OCI-LY1 (cell line): ENCODE data around the gene RBMS3.

Experiments
- H2AFZ ChIP-seq: fragments of 200-600 bp; sonication (generic), shearing (Covaris generic); 2 replicates; pipeline ENCODE4 v1.6.0; 2014; ENCODE audit warnings: antibody characterized with exemption, mild to moderate bottlenecking, low read length
- H3F3A ChIP-seq: fragments of 200-600 bp; sonication (generic), shearing (Covaris generic); 2 replicates; pipeline ENCODE4 v1.6.0; 2014; ENCODE audit warnings: mild to moderate bottlenecking, antibody characterized with exemption, low read length, moderate library complexity; ENCODE audit not compliant: insufficient read depth
- H3K27ac ChIP-seq: fragments of 200-600 bp; sonication (generic); 2 replicates; pipeline ENCODE4 v1.5.1; 2014; ENCODE audit warnings: low read length, mixed run types, mild to moderate bottlenecking, low read depth; ENCODE audit not compliant: poor library complexity, severe bottlenecking
- H3K27me3 ChIP-seq: fragments of 200-600 bp; sonication (generic); 2 replicates; pipeline ENCODE4 v1.6.0; 2014; ENCODE audit warnings: antibody characterized with exemption, mild to moderate bottlenecking, low read length, moderate library complexity; ENCODE audit not compliant: insufficient read depth
- H3K36me3 ChIP-seq: fragments of 200-600 bp; sonication (generic); 2 replicates; pipeline ENCODE4 v1.6.1; 2014; ENCODE audit warnings: mild to moderate bottlenecking, antibody characterized with exemption, low read length, moderate library complexity, mixed read lengths; ENCODE audit not compliant: insufficient read depth
- H3K4me1 ChIP-seq: fragments of 200-600 bp; sonication (generic); 2 replicates; pipeline ENCODE4 v1.5.1; 2014; ENCODE audit warnings: mild to moderate bottlenecking, low read length, moderate library complexity; ENCODE audit not compliant: insufficient read depth, severe bottlenecking
- H3K4me2 ChIP-seq: fragments of 200-600 bp; sonication (generic), shearing (Covaris generic); 2 replicates; pipeline ENCODE4 v1.6.1; 2014; ENCODE audit warnings: low read length
- H3K4me3 ChIP-seq: fragments of 200-600 bp; sonication (generic); 2 replicates; pipeline ENCODE4 v1.5.1; 2014; ENCODE audit warnings: low read length, low read depth, mild to moderate bottlenecking, mixed read lengths; ENCODE audit not compliant: poor library complexity, severe bottlenecking
- H3K79me2 ChIP-seq: fragments of 200-600 bp; shearing (Covaris generic); 2 replicates; pipeline ENCODE4 v1.6.1; 2016; ENCODE audit warnings: mixed run types, low read length, mixed read lengths; ENCODE audit not compliant: insufficient read depth
- H3K9ac ChIP-seq: fragments of 200-600 bp; sonication (generic), shearing (Covaris generic); 2 replicates; pipeline ENCODE4 v1.6.1; 2014; ENCODE audit warnings: mild to moderate bottlenecking, low read length, mixed read lengths
- H3K9me2 ChIP-seq: fragments of 200-600 bp; sonication (generic), shearing (Covaris generic); 2 replicates; pipeline ENCODE4 v1.6.1; 2014; ENCODE audit warnings: low read depth, mild to moderate bottlenecking, low read length, mixed read lengths
- H3K9me3 ChIP-seq: fragments of 200-600 bp; shearing (Covaris generic); 2 replicates; pipeline ENCODE4 v1.6.1; 2014; ENCODE audit warnings: low read length, mixed read lengths
- H4K20me1 ChIP-seq: fragments of 200-600 bp; sonication (generic), shearing (Covaris generic); 2 replicates; pipeline ENCODE4 v1.6.0; 2016; ENCODE audit warnings: mild to moderate bottlenecking, low read length; ENCODE audit not compliant: insufficient read depth
- EZH2 ChIP-seq: fragments of 200-600 bp; sonication (generic), shearing (Covaris generic); IDR thresholded peaks from 2 replicates; pipeline ENCODE4 v1.8.0; 2017; ENCODE audit warnings: borderline replicate concordance, mixed run types, mild to moderate bottlenecking, antibody characterized with exemption, low read length, moderate library complexity, mixed read lengths
- TF ChIP-seq, protein P1 (sequence below): fragments of 200-600 bp; sonication (generic), shearing (Covaris generic); IDR thresholded peaks from 2 replicates; pipeline ENCODE4 v1.5.1; 2017; ENCODE audit warnings: mild to moderate bottlenecking, antibody characterized with exemption, low read length, moderate library complexity, mixed read lengths

RBMS3 gene

DNA sequence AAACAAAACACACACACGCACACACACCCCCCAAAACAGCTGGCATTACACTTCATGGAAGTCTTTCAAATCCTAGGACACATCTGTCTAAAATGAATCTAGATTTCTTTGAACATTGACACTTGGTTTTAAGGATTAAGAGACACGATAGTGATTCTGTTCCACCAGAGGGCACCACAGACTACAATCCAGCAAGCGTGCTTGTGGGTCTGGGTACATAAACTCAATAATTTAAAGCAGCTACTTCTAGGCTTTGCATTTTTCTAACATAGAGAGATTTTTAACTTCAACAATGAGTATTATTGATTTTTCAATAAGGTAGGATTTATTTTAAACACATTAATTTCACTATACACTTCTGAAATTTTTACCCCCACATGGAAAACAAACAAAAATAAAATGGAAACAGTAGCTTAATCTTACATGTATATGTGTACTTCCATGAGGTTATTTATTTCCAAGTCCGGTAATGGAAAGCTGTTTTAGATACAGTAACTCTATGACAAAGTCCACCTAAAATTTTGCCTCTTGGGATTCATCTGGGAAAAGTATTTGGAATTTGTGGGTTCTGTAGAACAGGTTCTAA lies 761.5 kb downstream of the RBMS3 start:
- Histone ChIP-seq H3K79me2 (no peaks in the 10 kb centered on the region), H3K4me3 (no peak overlapping the region), H3K4me1 (no peaks in the 10 kb centered on the region), H3K9me2 (no peaks in the 10 kb centered on the region), H4K20me1 (no peaks in the 10 kb centered on the region), H3K4me2 (no peak overlapping the region), H3K27me3 (no peaks in the 10 kb centered on the region; the same call in 1 of the 2 replicates), H3K36me3 (no peaks in the 10 kb centered on the region), H3K27ac (no peak overlapping the region), H3K9ac (no peak overlapping the region), H2AFZ (no peak overlapping the region), H3K9me3 (no peaks in the 10 kb centered on the region), H3F3A (no peaks in the 10 kb centered on the region)
- no peak for TF ChIP-seq EZH2
- TF ChIP-seq, protein P1, sequence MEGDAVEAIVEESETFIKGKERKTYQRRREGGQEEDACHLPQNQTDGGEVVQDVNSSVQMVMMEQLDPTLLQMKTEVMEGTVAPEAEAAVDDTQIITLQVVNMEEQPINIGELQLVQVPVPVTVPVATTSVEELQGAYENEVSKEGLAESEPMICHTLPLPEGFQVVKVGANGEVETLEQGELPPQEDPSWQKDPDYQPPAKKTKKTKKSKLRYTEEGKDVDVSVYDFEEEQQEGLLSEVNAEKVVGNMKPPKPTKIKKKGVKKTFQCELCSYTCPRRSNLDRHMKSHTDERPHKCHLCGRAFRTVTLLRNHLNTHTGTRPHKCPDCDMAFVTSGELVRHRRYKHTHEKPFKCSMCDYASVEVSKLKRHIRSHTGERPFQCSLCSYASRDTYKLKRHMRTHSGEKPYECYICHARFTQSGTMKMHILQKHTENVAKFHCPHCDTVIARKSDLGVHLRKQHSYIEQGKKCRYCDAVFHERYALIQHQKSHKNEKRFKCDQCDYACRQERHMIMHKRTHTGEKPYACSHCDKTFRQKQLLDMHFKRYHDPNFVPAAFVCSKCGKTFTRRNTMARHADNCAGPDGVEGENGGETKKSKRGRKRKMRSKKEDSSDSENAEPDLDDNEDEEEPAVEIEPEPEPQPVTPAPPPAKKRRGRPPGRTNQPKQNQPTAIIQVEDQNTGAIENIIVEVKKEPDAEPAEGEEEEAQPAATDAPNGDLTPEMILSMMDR, result peak; percentile 78

DNA sequence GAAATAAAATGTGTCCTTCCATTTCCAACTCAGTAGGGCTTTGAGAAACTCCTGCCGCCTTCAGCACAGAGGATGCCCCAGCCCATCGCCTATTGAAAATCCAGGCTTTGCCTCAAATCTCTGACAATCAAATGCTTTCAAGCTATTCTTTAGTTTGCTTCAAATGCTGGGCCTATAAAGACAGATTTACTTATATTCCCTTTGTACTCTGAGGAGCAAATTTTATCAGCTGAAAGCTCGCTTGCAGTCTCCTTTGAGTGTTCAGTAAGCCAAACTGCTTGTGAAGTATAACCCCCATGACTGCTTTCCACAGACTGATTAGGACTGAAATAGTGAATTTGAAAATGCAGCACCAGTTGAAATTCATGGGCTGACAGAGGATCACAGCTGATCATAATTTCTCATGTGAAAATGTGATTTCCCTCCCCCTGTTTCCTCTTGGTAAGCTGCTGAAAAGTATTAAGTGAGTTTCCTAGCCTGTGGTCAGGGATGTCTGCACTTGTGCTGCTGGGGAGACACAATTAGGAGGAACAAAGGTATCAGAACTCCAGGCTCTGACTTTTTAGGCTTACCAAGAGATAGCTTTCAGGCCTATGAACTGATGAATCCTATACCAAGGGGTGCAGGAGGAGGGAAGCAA lies 762.2 kb downstream of the RBMS3 start:
- no peaks in the 10 kb centered on the region for H3K36me3 ChIP-seq

DNA sequence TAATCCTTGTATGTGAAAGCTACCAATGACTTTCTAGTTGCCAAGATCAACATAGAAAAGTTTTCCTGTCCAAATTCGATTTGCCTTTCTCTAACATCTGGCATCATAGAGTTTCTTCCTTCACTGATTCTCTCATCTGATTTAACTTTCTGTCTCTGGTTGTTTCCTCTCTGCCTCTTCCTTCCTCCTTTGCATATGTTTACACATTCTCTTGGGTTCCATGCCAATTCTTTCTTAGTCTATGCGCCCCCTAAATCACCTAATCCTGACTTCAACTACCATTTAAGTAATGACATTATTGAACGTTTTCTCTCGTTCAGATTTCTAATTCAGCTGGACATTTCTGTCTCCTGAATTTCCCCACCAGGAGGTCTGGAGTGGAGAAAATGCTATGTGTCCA lies 763.6 kb downstream of the RBMS3 start:
- H3F3A ChIP-seq, result no peaks in the 10 kb centered on the region
- H4K20me1 ChIP-seq, result no peaks in the 10 kb centered on the region
- no peak overlapping the region for H3K27ac ChIP-seq
- no peaks in the 10 kb centered on the region for H3K4me1 ChIP-seq
- H3K9ac ChIP-seq, result no peak overlapping the region
- H3K27me3 ChIP-seq, result no peaks in the 10 kb centered on the region
- no peak overlapping the region for H3K4me2 ChIP-seq
- H2AFZ ChIP-seq, result no peak overlapping the region
- H3K9me3 ChIP-seq, result no peaks in the 10 kb centered on the region
- no peaks in the 10 kb centered on the region for H3K79me2 ChIP-seq
- TF ChIP-seq, protein P1, result no peak
- no peak for TF ChIP-seq EZH2
- H3K4me3 ChIP-seq, result no peak overlapping the region
- no peaks in the 10 kb centered on the region for H3K9me2 ChIP-seq
- H3K36me3 ChIP-seq, result no peaks in the 10 kb centered on the region

More for the DNA sequence above, 762.2 kb downstream of the RBMS3 start:
- no peak overlapping the region for H3K4me3 ChIP-seq
- no peaks in the 10 kb centered on the region for H3K4me1 ChIP-seq
- no peak overlapping the region for H2AFZ ChIP-seq
- H3K79me2 ChIP-seq, result no peaks in the 10 kb centered on the region
- no peaks in the 10 kb centered on the region; the same call in 1 of the 2 replicates for H3K27me3 ChIP-seq
- no peak overlapping the region for H3K27ac ChIP-seq
- H3K9ac ChIP-seq, result no peak overlapping the region
- H3K4me2 ChIP-seq, result no peak overlapping the region
- H3K9me3 ChIP-seq, result no peaks in the 10 kb centered on the region
- TF ChIP-seq, protein P1, result no peak
- TF ChIP-seq EZH2, result no peak
- no peaks in the 10 kb centered on the region for H4K20me1 ChIP-seq
- no peaks in the 10 kb centered on the region for H3K9me2 ChIP-seq
- H3F3A ChIP-seq, result no peaks in the 10 kb centered on the region
